ENCODE measurements around the gene ANO2. TPM values are rescaled to one million over a fixed set of nuclear protein-coding genes. Genes with fewer than 3 reads are reported as not detected.

Gene ANO2
- total RNA-seq, 2 donors from 2014 or later = 2.8 to 9.3 TPM

GRCh38 chr12:5778821-5779220 is 166.2 kb downstream of the ANO2 start:
- no peaks in the 10 kb centered on the region for H3K4me1 ChIP-seq
- no peaks in the 10 kb centered on the region for H3K27me3 ChIP-seq
- no peaks in the 10 kb centered on the region for H3K36me3 ChIP-seq
- DNase-seq (ENCODE audit: low spot score) = no peak
- no peak for TF ChIP-seq CTCF (IDR thresholded peaks at IDR 0.05)
- no peak overlapping the region for H3K27ac ChIP-seq
- no peak overlapping the region for H3K4me3 ChIP-seq
- H3K9me3 ChIP-seq = no peaks in the 10 kb centered on the region

GRCh38 chr12:5777451-5777850 is 167.6 kb downstream of the ANO2 start:
- DNase-seq (ENCODE audit: low spot score) = no peak
- H3K27me3 ChIP-seq = no peaks in the 10 kb centered on the region
- no peak for TF ChIP-seq CTCF (IDR thresholded peaks at IDR 0.05)
- H3K36me3 ChIP-seq = no peaks in the 10 kb centered on the region
- H3K4me1 ChIP-seq = no peaks in the 10 kb centered on the region
- no peaks in the 10 kb centered on the region for H3K9me3 ChIP-seq
- no peak overlapping the region for H3K4me3 ChIP-seq
- H3K27ac ChIP-seq = no peak overlapping the region

GRCh38 chr12:5776091-5776490 is 169.0 kb downstream of the ANO2 start:
- DNase-seq (ENCODE audit: low spot score) = no peak
- no peak for TF ChIP-seq CTCF (IDR thresholded peaks at IDR 0.05)
- Histone ChIP-seq H3K4me3 (no peak overlapping the region), H3K36me3 (no peaks in the 10 kb centered on the region), H3K27me3 (no peaks in the 10 kb centered on the region), H3K9me3 (no peaks in the 10 kb centered on the region), H3K27ac (no peak overlapping the region), H3K4me1 (no peaks in the 10 kb centered on the region)

GRCh38 chr12:5773550-5773949 is 171.5 kb downstream of the ANO2 start:
- Histone ChIP-seq H3K4me1 (peaks cover 0 to 11% of the 10 kb centered on the region in 2 donors), H3K4me3 (no peak overlapping the region), H3K27ac (no peak overlapping the region), H3K9me3 (no peaks in the 10 kb centered on the region), H3K36me3 (no peaks in the 10 kb centered on the region), H3K27me3 (no peaks in the 10 kb centered on the region)
- no peak for DNase-seq (ENCODE audit: low spot score)
- no peak for TF ChIP-seq CTCF (IDR thresholded peaks at IDR 0.05)

GRCh38 chr12:5771756-5772155 is 173.3 kb downstream of the ANO2 start:
- TF ChIP-seq CTCF (IDR thresholded peaks at IDR 0.05) = no peak
- H3K27ac ChIP-seq = no peak overlapping the region
- H3K36me3 ChIP-seq = no peaks in the 10 kb centered on the region
- H3K27me3 ChIP-seq = no peaks in the 10 kb centered on the region
- DNase-seq (ENCODE audit: low spot score) = no peak
- no peak overlapping the region for H3K4me3 ChIP-seq
- no peaks in the 10 kb centered on the region for H3K9me3 ChIP-seq
- peaks cover 0 to 18% of the 10 kb centered on the region in 2 donors for H3K4me1 ChIP-seq

- no peak for DNase-seq (ENCODE audit: low spot score)
- Histone ChIP-seq H3K4me3 (no peak overlapping the region), H3K9me3 (no peaks in the 10 kb centered on the region), H3K27me3 (no peaks in the 10 kb centered on the region), H3K36me3 (no peaks in the 10 kb centered on the region), H3K4me1 (peaks cover 0 to 18% of the 10 kb centered on the region in 2 donors), H3K27ac (no peak overlapping the region)
- TF ChIP-seq CTCF (IDR thresholded peaks at IDR 0.05) = no peak
These were observed 174.3 kb downstream of the ANO2 start for GRCh38 chr12:5770727-5771126.

Data from right atrium auricular region (tissue), 2 donors.